Measurements from ENCODE around the gene SLX9.

The SLX9 gene

DNA sequence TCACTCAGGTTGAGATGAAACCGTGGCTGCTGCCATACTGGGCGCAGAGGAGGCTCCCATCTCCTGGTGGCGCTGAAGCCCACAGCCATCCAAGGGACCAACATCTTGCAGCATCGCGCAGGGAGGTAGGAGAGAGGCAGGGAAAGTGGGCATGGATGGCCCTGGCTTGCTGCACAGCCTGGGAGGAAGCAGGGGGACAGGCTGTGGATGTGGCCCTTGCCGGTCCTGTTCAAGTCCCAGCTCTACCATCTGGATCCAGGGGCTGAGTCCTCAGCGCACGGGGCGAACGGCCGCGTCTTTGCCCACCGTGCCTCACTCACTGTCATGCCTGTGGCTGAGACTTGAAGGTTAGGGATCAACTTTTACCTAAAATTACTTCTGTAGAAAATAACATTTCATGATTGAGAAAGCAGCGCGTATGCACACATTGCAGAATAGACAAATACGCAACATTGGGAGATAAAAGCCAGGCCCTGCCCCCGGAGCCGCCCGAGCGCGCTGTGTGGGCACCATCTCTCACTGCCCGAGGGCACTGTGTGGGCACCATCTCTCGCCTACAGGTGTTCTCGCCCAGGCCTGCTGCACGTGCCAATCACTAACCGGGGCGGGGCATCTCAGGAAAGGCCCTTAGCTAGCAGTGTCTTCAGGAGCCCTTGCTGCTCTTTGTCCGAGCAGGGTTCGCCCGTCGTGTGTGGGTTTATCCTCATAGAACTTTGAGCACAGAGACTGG is 11.5 kb downstream of the SLX9 start:
- Histone ChIP-seq H3K27me3 (ENCODE audit: insufficient read depth, low read length) (no peaks in the 10 kb centered on the region), H3K79me2 (ENCODE audit: insufficient read depth, low read length) (no peaks in the 10 kb centered on the region), H3K4me3 (ENCODE audit: low read depth, low read length, poor library complexity, severe bottlenecking) (no peak overlapping the region), H4K20me1 (ENCODE audit: insufficient read depth, low read length) (no peaks in the 10 kb centered on the region), H3K9me3 (ENCODE audit: low read length) (no peaks in the 10 kb centered on the region), H3K36me3 (ENCODE audit: insufficient read depth, low read length) (peaks cover 60% of the 10 kb centered on the region), H3K9ac (ENCODE audit: low read length) (no peak overlapping the region), H3K4me2 (ENCODE audit: low read length) (no peak overlapping the region), H3K9me2 (ENCODE audit: low read depth, low read length) (no peaks in the 10 kb centered on the region), H3K4me1 (ENCODE audit: insufficient read depth, low read length, severe bottlenecking) (peaks cover 24% of the 10 kb centered on the region), H3F3A (ENCODE audit: insufficient read depth, low read length) (no peaks in the 10 kb centered on the region), H3K27ac (ENCODE audit: low read depth, low read length, poor library complexity, severe bottlenecking) (no peak overlapping the region), H2AFZ (ENCODE audit: low read length) (no peak overlapping the region)
- no peak for TF ChIP-seq CTCF (IDR thresholded peaks at IDR 0.05; ENCODE audit: low read length)
- TF ChIP-seq EZH2 (IDR thresholded peaks at IDR 0.05; ENCODE audit: borderline replicate concordance, low read length), result no peak

- Histone ChIP-seq H2AFZ (ENCODE audit: low read length) (no peak overlapping the region), H4K20me1 (ENCODE audit: insufficient read depth, low read length) (no peaks in the 10 kb centered on the region), H3K9me3 (ENCODE audit: low read length) (no peaks in the 10 kb centered on the region), H3K36me3 (ENCODE audit: insufficient read depth, low read length) (peaks cover 61% of the 10 kb centered on the region), H3F3A (ENCODE audit: insufficient read depth, low read length) (no peaks in the 10 kb centered on the region), H3K27me3 (ENCODE audit: insufficient read depth, low read length) (no peaks in the 10 kb centered on the region), H3K79me2 (ENCODE audit: insufficient read depth, low read length) (no peaks in the 10 kb centered on the region), H3K27ac (ENCODE audit: low read depth, low read length, poor library complexity, severe bottlenecking) (peak overlapping the region; percentile 48), H3K4me3 (ENCODE audit: low read depth, low read length, poor library complexity, severe bottlenecking) (no peak overlapping the region), H3K9me2 (ENCODE audit: low read depth, low read length) (no peaks in the 10 kb centered on the region), H3K4me2 (ENCODE audit: low read length) (peak overlapping the region; percentile 34; the same call in 1 of the 2 replicates), H3K9ac (ENCODE audit: low read length) (peak overlapping the region; percentile 8; the same call in 1 of the 2 replicates), H3K4me1 (ENCODE audit: insufficient read depth, low read length, severe bottlenecking) (peaks cover 24% of the 10 kb centered on the region)
- TF ChIP-seq EZH2 (IDR thresholded peaks at IDR 0.05; ENCODE audit: borderline replicate concordance, low read length) (no peak), CTCF (IDR thresholded peaks at IDR 0.05; ENCODE audit: low read length) (no peak)
Measured at GRCh38 chr21:44952116-44952928, 12.5 kb downstream of the SLX9 start.

DNA sequence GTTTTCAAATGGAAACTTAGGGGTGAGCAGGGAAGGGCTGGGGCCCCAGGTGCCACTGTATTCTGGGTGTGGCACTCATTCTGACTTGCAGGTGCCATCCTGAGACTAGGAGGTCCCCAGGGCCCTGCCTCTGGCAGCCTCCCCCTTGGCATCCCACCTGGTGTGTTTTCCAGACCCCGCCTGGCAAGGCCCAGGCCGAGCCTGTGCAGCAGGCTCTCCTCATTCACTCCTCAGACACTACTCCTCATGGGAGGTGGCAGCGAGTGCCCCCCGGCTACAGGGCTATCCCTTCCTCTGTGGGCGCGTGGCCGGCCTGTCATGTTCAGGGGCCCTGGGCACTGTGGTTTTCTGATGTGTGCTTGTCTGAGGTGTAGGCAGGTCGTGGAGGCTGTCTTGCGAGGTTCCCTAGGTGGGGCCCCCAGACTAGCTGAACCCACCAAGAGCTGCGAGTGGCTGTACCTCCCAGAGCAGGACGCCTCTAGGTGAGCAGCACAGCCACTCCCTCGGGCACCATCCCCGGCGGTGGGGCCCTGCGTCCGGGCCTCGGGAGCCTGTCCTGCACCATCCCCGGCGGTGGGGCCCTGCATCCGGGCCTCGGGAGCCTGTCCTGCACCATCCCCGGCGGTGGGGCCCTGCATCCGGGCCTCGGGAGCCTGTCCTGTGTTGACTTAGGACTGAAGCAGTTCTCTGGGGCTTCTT is 13.2 kb downstream of the SLX9 start:
- Histone ChIP-seq H3K27me3 (ENCODE audit: insufficient read depth, low read length) (no peaks in the 10 kb centered on the region), H2AFZ (ENCODE audit: low read length) (no peak overlapping the region), H3K4me1 (ENCODE audit: insufficient read depth, low read length, severe bottlenecking) (peaks cover 24% of the 10 kb centered on the region), H3K79me2 (ENCODE audit: insufficient read depth, low read length) (no peaks in the 10 kb centered on the region), H3K4me3 (ENCODE audit: low read depth, low read length, poor library complexity, severe bottlenecking) (no peak overlapping the region), H3K36me3 (ENCODE audit: insufficient read depth, low read length) (peaks cover 63% of the 10 kb centered on the region), H4K20me1 (ENCODE audit: insufficient read depth, low read length) (no peaks in the 10 kb centered on the region), H3K27ac (ENCODE audit: low read depth, low read length, poor library complexity, severe bottlenecking) (peak overlapping the region; percentile 48), H3K9me2 (ENCODE audit: low read depth, low read length) (no peaks in the 10 kb centered on the region), H3K9ac (ENCODE audit: low read length) (no peak overlapping the region), H3K4me2 (ENCODE audit: low read length) (no peak overlapping the region), H3F3A (ENCODE audit: insufficient read depth, low read length) (no peaks in the 10 kb centered on the region), H3K9me3 (ENCODE audit: low read length) (no peaks in the 10 kb centered on the region)
- TF ChIP-seq EZH2 (IDR thresholded peaks at IDR 0.05; ENCODE audit: borderline replicate concordance, low read length) (no peak), CTCF (IDR thresholded peaks at IDR 0.05; ENCODE audit: low read length) (no peak)
